ENCODE results near the gene RNF113B. TPM values are rescaled to one million over a fixed set of nuclear protein-coding genes. Genes with fewer than 3 reads are reported as not detected.

RNF113B gene
- total RNA-seq, 1 donor from 2014 or later: not detected

Other genes with a start within 250 kb of the RNF113B start
- gene IPO5, start 223.6 kb downstream of the RNF113B start, total RNA-seq: 139 and 152 TPM in 2 replicates
- gene FARP1, start 34.2 kb downstream of the RNF113B start, total RNA-seq: 0.95 and 2.1 TPM in 2 replicates

Data from activated B cell treated with CpG ODN at 0.5 μM for 24 hours (primary cell).